Measurements from ENCODE around the gene FGF12. TPM values are rescaled to one million over a fixed set of nuclear protein-coding genes. Genes with fewer than 3 reads are reported as not detected.

The FGF12 gene
- polyA plus RNA-seq, 1 of the 3 experiments (the other 2 are of a cell fraction): 0.30 TPM

DNA sequence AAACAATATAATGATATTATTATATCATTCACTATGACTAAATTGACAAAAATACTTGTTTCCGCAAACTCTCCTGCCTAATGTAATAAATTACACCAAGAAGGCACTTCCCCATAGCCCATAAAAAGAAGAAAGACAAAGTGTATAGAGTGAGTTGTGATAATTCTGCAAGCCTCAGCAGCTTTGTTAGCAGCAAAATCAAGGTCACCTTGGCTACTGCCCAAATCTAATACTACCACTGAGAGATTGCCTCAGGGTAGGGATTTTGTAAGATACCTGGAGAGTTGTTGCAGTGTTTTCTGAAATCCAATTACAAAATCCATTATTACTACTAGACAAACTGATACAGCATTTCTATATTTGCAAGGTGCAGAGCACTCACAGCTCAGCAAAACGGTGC is 503.5 kb downstream of the FGF12 start (continued):
- TF ChIP-seq, protein P1, sequence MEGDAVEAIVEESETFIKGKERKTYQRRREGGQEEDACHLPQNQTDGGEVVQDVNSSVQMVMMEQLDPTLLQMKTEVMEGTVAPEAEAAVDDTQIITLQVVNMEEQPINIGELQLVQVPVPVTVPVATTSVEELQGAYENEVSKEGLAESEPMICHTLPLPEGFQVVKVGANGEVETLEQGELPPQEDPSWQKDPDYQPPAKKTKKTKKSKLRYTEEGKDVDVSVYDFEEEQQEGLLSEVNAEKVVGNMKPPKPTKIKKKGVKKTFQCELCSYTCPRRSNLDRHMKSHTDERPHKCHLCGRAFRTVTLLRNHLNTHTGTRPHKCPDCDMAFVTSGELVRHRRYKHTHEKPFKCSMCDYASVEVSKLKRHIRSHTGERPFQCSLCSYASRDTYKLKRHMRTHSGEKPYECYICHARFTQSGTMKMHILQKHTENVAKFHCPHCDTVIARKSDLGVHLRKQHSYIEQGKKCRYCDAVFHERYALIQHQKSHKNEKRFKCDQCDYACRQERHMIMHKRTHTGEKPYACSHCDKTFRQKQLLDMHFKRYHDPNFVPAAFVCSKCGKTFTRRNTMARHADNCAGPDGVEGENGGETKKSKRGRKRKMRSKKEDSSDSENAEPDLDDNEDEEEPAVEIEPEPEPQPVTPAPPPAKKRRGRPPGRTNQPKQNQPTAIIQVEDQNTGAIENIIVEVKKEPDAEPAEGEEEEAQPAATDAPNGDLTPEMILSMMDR (IDR thresholded peaks at IDR 0.05): no peak

DNA sequence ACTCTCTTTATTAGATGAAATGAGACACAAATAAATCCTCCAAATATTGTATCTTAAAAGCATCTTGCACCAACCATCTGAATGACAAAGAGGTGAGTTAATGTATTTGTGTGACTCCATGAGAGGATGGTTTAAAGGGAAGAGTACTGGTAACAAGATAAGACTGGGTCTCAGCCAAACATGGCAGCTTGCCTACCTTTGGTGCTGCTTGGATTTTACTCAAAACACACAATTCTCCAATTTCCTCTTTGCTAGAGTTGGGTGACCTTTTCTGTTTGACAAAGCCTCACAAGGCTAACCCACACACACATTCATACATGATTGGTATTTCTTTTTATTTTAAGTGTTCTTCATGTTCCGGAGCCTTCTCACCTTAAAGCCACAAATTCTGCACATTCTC is 506.4 kb downstream of the FGF12 start:
- H3K9ac ChIP-seq: no peak overlapping the region
- ChIA-PET POLR2A (no interaction called here), CTCF (no interaction called here)
- no peaks in the 10 kb centered on the region; the same call in 1 of the 2 replicates for H3K27me3 ChIP-seq (ENCODE audit: insufficient read depth)
- no peak overlapping the region for H3K4me3 ChIP-seq (ENCODE audit: low read depth in 2 of 2, low read length in 1 of 2)
- no peak overlapping the region for H3K27ac ChIP-seq (ENCODE audit: low read depth in 2 of 2, low read length in 1 of 2)
- no peak for DNase-seq
- no peaks in the 10 kb centered on the region for H3K9me3 ChIP-seq
- WGBS (ENCODE audit: low lambda C conversion rate): 24% methylated on average over 1 of the region's 1 CpG
- H3K9me2 ChIP-seq: no peaks in the 10 kb centered on the region
- no peaks in the 10 kb centered on the region for H3K79me2 ChIP-seq (ENCODE audit: insufficient read depth)
- no peaks in the 10 kb centered on the region for H3K4me1 ChIP-seq (ENCODE audit: control insufficient read depth in 1 of 2, insufficient read depth in 2 of 2, low read depth in 1 of 2, low read length in 1 of 2)
- no peaks in the 10 kb centered on the region for H3F3A ChIP-seq (replicated peaks; ENCODE audit: insufficient read depth)
- TF ChIP-seq TCF12 (IDR thresholded peaks at IDR 0.05) (no peak), ELF1 (IDR thresholded peaks at IDR 0.05) (no peak)
- H3K4me2 ChIP-seq: no peak overlapping the region
- no peaks in the 10 kb centered on the region for H3K36me3 ChIP-seq (replicated peaks in 1 of 2; ENCODE audit: control insufficient read depth in 1 of 2, insufficient read depth in 2 of 2, low read length in 1 of 2)
- H2AFZ ChIP-seq (ENCODE audit: low read depth): no peak overlapping the region
- no peaks in the 10 kb centered on the region for H4K20me1 ChIP-seq (ENCODE audit: insufficient read depth)

DNA sequence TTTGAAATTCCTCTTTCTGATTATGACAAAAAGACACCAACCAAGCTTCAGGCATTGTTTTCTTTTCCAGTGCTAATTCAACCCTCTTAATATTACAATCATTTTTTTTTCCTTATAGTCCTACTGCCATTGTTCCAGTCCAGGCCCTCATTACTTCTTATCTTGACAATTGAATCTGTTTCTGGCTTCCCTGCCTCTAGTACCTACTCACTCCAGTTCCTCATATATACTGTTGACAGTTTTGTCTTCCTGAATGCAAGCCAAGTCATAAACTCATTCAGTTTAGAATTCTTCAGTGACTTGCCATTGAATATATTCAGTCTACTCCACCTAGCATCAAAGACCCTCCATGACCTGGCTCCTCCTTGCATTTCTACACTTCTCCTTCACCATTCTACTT is 507.4 kb downstream of the FGF12 start:
- Histone ChIP-seq H3K9me3 (no peaks in the 10 kb centered on the region), H3K27ac (ENCODE audit: low read depth in 2 of 2, low read length in 1 of 2) (no peak overlapping the region), H3K9ac (no peak overlapping the region), H3K36me3 (replicated peaks in 1 of 2; ENCODE audit: control insufficient read depth in 1 of 2, insufficient read depth in 2 of 2, low read length in 1 of 2) (no peaks in the 10 kb centered on the region), H2AFZ (ENCODE audit: low read depth) (no peak overlapping the region), H3K27me3 (ENCODE audit: insufficient read depth) (no peaks in the 10 kb centered on the region; the same call in 1 of the 2 replicates), H3F3A (replicated peaks; ENCODE audit: insufficient read depth) (no peaks in the 10 kb centered on the region), H3K4me1 (ENCODE audit: control insufficient read depth in 1 of 2, insufficient read depth in 2 of 2, low read depth in 1 of 2, low read length in 1 of 2) (no peaks in the 10 kb centered on the region), H4K20me1 (ENCODE audit: insufficient read depth) (no peaks in the 10 kb centered on the region), H3K4me2 (no peak overlapping the region), H3K9me2 (no peaks in the 10 kb centered on the region), H3K4me3 (ENCODE audit: low read depth in 2 of 2, low read length in 1 of 2) (no peak overlapping the region), H3K79me2 (ENCODE audit: insufficient read depth) (no peaks in the 10 kb centered on the region)
- ChIA-PET CTCF (no interaction called here), POLR2A (no interaction called here)
- TF ChIP-seq EP300 (IDR thresholded peaks at IDR 0.05; ENCODE audit: borderline replicate concordance in 1 of 2, low read depth in 1 of 2, low read length in 1 of 2) (no peak), RXRA (IDR thresholded peaks at IDR 0.05; ENCODE audit: borderline replicate concordance, low read depth) (no peak), CHD2 (IDR thresholded peaks at IDR 0.05; ENCODE audit: low read length, partially characterized antibody) (no peak), POLR2AphosphoS5 (IDR thresholded peaks at IDR 0.05; ENCODE audit: low read depth, low read length) (no peak), RFX5 (IDR thresholded peaks at IDR 0.05; ENCODE audit: low read length) (no peak), FOXM1 (IDR thresholded peaks at IDR 0.05; ENCODE audit: low read depth) (no peak), SMC3 (IDR thresholded peaks at IDR 0.05; ENCODE audit: low read depth, low read length) (no peak)
- TF ChIP-seq, protein P2, sequence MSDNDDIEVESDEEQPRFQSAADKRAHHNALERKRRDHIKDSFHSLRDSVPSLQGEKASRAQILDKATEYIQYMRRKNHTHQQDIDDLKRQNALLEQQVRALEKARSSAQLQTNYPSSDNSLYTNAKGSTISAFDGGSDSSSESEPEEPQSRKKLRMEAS (IDR thresholded peaks at IDR 0.05; ENCODE audit: low read depth): no peak
- TF ChIP-seq, protein P1 (IDR thresholded peaks at IDR 0.05): no peak
- TF ChIP-seq, protein P3, sequence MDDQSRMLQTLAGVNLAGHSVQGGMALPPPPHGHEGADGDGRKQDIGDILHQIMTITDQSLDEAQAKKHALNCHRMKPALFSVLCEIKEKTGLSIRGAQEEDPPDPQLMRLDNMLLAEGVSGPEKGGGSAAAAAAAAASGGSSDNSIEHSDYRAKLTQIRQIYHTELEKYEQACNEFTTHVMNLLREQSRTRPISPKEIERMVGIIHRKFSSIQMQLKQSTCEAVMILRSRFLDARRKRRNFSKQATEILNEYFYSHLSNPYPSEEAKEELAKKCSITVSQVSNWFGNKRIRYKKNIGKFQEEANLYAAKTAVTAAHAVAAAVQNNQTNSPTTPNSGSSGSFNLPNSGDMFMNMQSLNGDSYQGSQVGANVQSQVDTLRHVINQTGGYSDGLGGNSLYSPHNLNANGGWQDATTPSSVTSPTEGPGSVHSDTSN (IDR thresholded peaks at IDR 0.05): no peak
- DNase-seq: no peak
